ENCODE results near the gene HSD11B2. TPM values are rescaled to one million over a fixed set of nuclear protein-coding genes. Genes with fewer than 3 reads are reported as not detected.

Gene HSD11B2
- total and polyA plus RNA-seq, 2 of the 8 experiments (the other 6 are each of a cell fraction or from before 2014, with no cell fraction given) = 28.7 to 32.9 TPM

- TF ChIP-seq EP300 (IDR thresholded peaks at IDR 0.05; ENCODE audit: borderline replicate concordance in 1 of 2, low read depth in 2 of 2, low read length in 2 of 2) = peak in 1 of 2 experiments; percentile 62; a peak in 1 of 3 replicates
- TF ChIP-seq YY1 (IDR thresholded peaks at IDR 0.05; ENCODE audit: low read depth, low read length) = 0 out of 2 replicates have a peak, but pooled peaks have one; percentile 25
These were observed 37.7 kb upstream of the HSD11B2 start, which contains the start of gene TPPP3 (continued) for GRCh38 chr16:67393111-67393787.
